Measurements from ENCODE around the gene NKIRAS1.

DNA sequence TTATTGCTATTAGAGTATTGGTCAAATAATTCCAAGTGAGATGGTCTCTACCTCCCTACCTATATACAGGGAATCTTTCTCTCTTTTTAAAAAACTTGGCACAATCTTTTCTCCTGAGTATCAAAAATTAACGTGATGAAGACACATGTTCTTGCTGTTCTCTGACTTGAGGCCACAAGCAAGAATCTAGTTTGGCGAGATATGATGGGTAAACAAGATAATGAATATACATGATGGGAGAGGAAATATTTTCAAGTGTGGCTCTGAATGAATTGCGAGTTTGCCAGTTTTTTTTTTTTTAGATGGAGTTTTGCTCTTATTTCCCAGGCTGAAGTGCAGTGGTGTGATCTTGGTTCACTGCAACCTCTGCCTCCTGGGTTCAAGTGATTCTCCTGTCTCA, 39.9 kb upstream of the NKIRAS1 start:
- TF ChIP-seq, protein P1, sequence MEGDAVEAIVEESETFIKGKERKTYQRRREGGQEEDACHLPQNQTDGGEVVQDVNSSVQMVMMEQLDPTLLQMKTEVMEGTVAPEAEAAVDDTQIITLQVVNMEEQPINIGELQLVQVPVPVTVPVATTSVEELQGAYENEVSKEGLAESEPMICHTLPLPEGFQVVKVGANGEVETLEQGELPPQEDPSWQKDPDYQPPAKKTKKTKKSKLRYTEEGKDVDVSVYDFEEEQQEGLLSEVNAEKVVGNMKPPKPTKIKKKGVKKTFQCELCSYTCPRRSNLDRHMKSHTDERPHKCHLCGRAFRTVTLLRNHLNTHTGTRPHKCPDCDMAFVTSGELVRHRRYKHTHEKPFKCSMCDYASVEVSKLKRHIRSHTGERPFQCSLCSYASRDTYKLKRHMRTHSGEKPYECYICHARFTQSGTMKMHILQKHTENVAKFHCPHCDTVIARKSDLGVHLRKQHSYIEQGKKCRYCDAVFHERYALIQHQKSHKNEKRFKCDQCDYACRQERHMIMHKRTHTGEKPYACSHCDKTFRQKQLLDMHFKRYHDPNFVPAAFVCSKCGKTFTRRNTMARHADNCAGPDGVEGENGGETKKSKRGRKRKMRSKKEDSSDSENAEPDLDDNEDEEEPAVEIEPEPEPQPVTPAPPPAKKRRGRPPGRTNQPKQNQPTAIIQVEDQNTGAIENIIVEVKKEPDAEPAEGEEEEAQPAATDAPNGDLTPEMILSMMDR (IDR thresholded peaks at IDR 0.05): no peak
- TF ChIP-seq POLR2A (IDR thresholded peaks at IDR 0.05): no peak
- no peak for TF ChIP-seq EP300 (IDR thresholded peaks at IDR 0.05)

Data from gastroesophageal sphincter (tissue), 3 donors.